ENCODE measurements around the gene FARS2. TPM values are rescaled to one million over a fixed set of nuclear protein-coding genes. Genes with fewer than 3 reads are reported as not detected.

Gene FARS2
- total and polyA plus RNA-seq, 2 donors (not counting 3 experiments of a cell fraction or from before 2014, with no cell fraction given) = 20.2 to 20.5 TPM

DNA sequence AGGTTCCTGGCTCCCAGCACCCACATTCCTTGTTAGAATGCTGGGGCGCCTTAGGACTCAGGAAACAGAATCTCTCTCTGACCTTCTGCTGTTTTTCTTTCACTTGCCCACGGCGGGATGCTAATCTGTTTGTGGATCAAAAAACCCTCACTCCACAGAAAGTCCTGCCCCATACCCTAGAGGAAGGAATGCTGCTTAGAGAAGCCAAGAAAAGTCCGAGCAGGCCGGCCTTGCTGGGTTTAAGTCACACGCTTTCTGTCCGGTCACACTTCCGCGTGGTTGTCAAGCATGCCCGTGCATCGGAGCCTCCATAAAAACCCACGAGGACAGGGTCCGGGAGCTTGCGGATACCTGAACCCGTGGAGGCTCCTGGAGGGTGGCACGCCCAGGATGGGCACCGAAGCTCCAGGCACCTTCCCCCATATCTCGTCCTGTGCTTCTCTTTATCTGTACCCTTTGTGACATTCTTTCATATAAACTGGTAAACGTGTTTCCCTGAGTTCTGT is 522.3 kb downstream of the FARS2 start:
- Histone ChIP-seq H3K79me2 (ENCODE audit: control insufficient read depth, insufficient read depth, low read length) (no peaks in the 10 kb centered on the region), H3K27ac (ENCODE audit: insufficient read depth, low read depth, low read length) (no peak overlapping the region), H3K4me2 (ENCODE audit: insufficient read depth, low read length) (no peak overlapping the region), H3K9me3 (replicated peaks; ENCODE audit: control insufficient read depth, insufficient read depth, low read length) (no peaks in the 10 kb centered on the region), H2AFZ (ENCODE audit: low read depth, low read length) (no peak overlapping the region), H3K9ac (replicated peaks; ENCODE audit: extremely low read depth, insufficient read depth, low read length) (no peak overlapping the region), H3K36me3 (ENCODE audit: control insufficient read depth in 2 of 2, extremely low read depth in 1 of 2, insufficient read depth in 2 of 2, low read length in 2 of 2) (no peaks in the 10 kb centered on the region), H3K4me1 (ENCODE audit: control insufficient read depth, extremely low read depth, insufficient read depth, low read length) (no peaks in the 10 kb centered on the region), H3K9me1 (replicated peaks; ENCODE audit: control insufficient read depth, extremely low read depth, insufficient read depth, low read length) (no peaks in the 10 kb centered on the region), H4K20me1 (replicated peaks; ENCODE audit: control insufficient read depth, extremely low read depth, insufficient read depth, low read length) (no peaks in the 10 kb centered on the region), H3K4me3 (replicated peaks in 1 of 3; ENCODE audit: insufficient read depth in 1 of 3, low read depth in 1 of 3, low read length in 3 of 3) (no peak overlapping the region), H3K27me3 (ENCODE audit: control insufficient read depth in 2 of 2, insufficient read depth in 2 of 2, low read length in 2 of 2) (no peaks in the 10 kb centered on the region)
- dilution Hi-C loops (cut with MboI; ENCODE audit: extremely low pct_ligation_motif_present, low sequenced_read_pairs) = no loop called here
- intact Hi-C loops (cut with micrococcal nuclease) = no loop called here
- DNase-seq (ENCODE audit: low read depth, low spot score) (no peak), FAIRE-seq (no peak)
- POLR2A ChIA-PET = no interaction called here
- no TSS peak for BruUV-seq (replicated peaks)
- TF ChIP-seq EZH2 (IDR thresholded peaks at IDR 0.05; ENCODE audit: borderline replicate concordance, low read depth, low read length, severe bottlenecking) (no peak), FOS (IDR thresholded peaks at IDR 0.05; ENCODE audit: borderline replicate concordance, insufficient read depth, low read length) (no peak), JUN (IDR thresholded peaks at IDR 0.05; ENCODE audit: borderline replicate concordance, insufficient read depth, insufficient read length, low read depth) (no peak), MYC (IDR thresholded peaks at IDR 0.05; ENCODE audit: low read depth, low read length) (no peak), POLR2AphosphoS5 (IDR thresholded peaks at IDR 0.05; ENCODE audit: insufficient read depth, low read depth, low read length) (no peak), GATA2 (IDR thresholded peaks at IDR 0.05; ENCODE audit: insufficient read depth, insufficient read length, low read depth, low read length) (no peak), POLR2A (IDR thresholded peaks at IDR 0.05; ENCODE audit: low read depth, low read length) (no peak)
- TF ChIP-seq, protein P1, sequence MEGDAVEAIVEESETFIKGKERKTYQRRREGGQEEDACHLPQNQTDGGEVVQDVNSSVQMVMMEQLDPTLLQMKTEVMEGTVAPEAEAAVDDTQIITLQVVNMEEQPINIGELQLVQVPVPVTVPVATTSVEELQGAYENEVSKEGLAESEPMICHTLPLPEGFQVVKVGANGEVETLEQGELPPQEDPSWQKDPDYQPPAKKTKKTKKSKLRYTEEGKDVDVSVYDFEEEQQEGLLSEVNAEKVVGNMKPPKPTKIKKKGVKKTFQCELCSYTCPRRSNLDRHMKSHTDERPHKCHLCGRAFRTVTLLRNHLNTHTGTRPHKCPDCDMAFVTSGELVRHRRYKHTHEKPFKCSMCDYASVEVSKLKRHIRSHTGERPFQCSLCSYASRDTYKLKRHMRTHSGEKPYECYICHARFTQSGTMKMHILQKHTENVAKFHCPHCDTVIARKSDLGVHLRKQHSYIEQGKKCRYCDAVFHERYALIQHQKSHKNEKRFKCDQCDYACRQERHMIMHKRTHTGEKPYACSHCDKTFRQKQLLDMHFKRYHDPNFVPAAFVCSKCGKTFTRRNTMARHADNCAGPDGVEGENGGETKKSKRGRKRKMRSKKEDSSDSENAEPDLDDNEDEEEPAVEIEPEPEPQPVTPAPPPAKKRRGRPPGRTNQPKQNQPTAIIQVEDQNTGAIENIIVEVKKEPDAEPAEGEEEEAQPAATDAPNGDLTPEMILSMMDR (IDR thresholded peaks at IDR 0.05; ENCODE audit: extremely low read depth in 1 of 2, insufficient read depth in 1 of 2, low read depth in 1 of 2, low read length in 2 of 2) = no peak
- TF ChIP-seq, protein P2, sequence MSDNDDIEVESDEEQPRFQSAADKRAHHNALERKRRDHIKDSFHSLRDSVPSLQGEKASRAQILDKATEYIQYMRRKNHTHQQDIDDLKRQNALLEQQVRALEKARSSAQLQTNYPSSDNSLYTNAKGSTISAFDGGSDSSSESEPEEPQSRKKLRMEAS (IDR thresholded peaks at IDR 0.05; ENCODE audit: insufficient read depth, insufficient read length) = no peak
- CTCF ChIA-PET = no interaction called here
